Heart right ventricle (tissue), 16 donors: ENCODE results near the gene PSMD11. TPM values are rescaled to one million over a fixed set of nuclear protein-coding genes. Genes with fewer than 3 reads are reported as not detected.

Experiments used
- ATAC-seq, 8 donors: fragments of 200-7000 bp; cut with Tn5 transposase; one replicate each; pipeline ENCODE4 v1.9.1; 2020; ENCODE audit warnings: mild to moderate bottlenecking in 8 of 8, moderate library complexity in 8 of 8, moderate number of reproducible peaks in 1 of 8
- DNase-seq, 2 donors: peaks; one replicate each; pipeline ENCODE4 v3.0.0-alpha.2; 2020
- H3K27ac ChIP-seq, 10 donors: fragments of 200-600 bp; sonication (generic) in 2 of 10; one replicate each; pipeline versions ENCODE4 v1.5.0 to v1.8.0; 2020 to 2022; ENCODE audit warnings: mild to moderate bottlenecking in 3 of 10
- H3K27me3 ChIP-seq, 7 donors: fragments of 200-600 bp; one replicate each; pipeline ENCODE4 v1.8.0; 2021 to 2022; ENCODE audit warnings: mild to moderate bottlenecking in 2 of 7
- H3K36me3 ChIP-seq, 9 donors: fragments of 200-600 bp; sonication (generic) in 1 of 9; one replicate each; pipeline versions ENCODE4 v1.5.0 to v1.8.0; 2020 to 2022; ENCODE audit warnings: mild to moderate bottlenecking in 2 of 9
- H3K4me1 ChIP-seq, 9 donors: fragments of 200-600 bp; sonication (generic) in 1 of 9; one replicate each; pipeline versions ENCODE4 v1.5.0 to v1.8.0; 2020 to 2022; ENCODE audit warnings: mild to moderate bottlenecking in 4 of 9
- H3K4me3 ChIP-seq, 10 donors: fragments of 200-600 bp; sonication (generic) in 2 of 10; one replicate each; pipeline versions ENCODE4 v1.5.0 to v1.8.0; 2020 to 2022; ENCODE audit warnings: mild to moderate bottlenecking in 7 of 10, moderate library complexity in 2 of 10
- H3K9me3 ChIP-seq, 11 donors: fragments of 200-600 bp in 10 of 11; sonication (generic) in 2 of 11; one replicate each; pipeline versions ENCODE4 v1.5.0 to v1.8.0; 2013 to 2022; ENCODE audit warnings: mild to moderate bottlenecking in 2 of 11, control low read depth in 1 of 11, moderate library complexity in 1 of 11
- WGBS, 2 donors: extraction: QIAGEN DNeasy Blood & Tissue Kit; methylation state at CpG; one replicate each; pipeline ENCODE4 v1.1.7; 2013; ENCODE audit warnings: inconsistent platforms in 1 of 2; 5-methylcytosine and 5-hydroxymethylcytosine counted together
- intact Hi-C, 10 donors: fragments of 100-400 bp; cut with DNase I; formaldehyde crosslinking; loops; one replicate each; pipeline versions ENCODE4 v1.11.1 to v1.14.2; 2022
- polyA plus RNA-seq, 2 donors: library from polyadenylated mRNA; stranded (reverse); fragments of 200-250 nt; gene quantifications; one replicate each; pipeline ENCODE4 v1.2.3, GENCODE V29; 2013
- total RNA-seq, 10 donors: library from RNA; stranded (reverse); fragmentation: NEBNext Ultra II Directional in 3 of 10; extraction: Animal tissue kit (Norgen Biotek cat#: 25700) in 3 of 10; gene quantifications; one replicate each; pipeline versions ENCODE4 v1.2.1 to v1.2.4, GENCODE V29; 2021 to 2023
- TF ChIP-seq, protein P1 (sequence below), 9 donors: fragments of 200-600 bp; sonication (generic) in 2 of 9; IDR thresholded peaks; one replicate each; pipeline versions ENCODE4 v1.5.0 to v1.8.0; 2021 to 2022; ENCODE audit warnings: antibody characterized with exemption in 9 of 9, mild to moderate bottlenecking in 5 of 9, moderate library complexity in 1 of 9
- donor health status: Arrhythmogenic right ventricular cardiomyopathy.
- donor health status: ischemic (EF 13 %, LVEDD 7.1; RV severe dilation, severe dysfunction).
- donor health status: healthy with polysubstance abuse.
- donor health status: DM: no; HTN: yes; CAD: no.
- donor health status: DM: no; HTN: no; CAD: no.
- donor health status: ischemic (EF 25% LVEDD 6.9; RV normal size, moderate dysfunction).
- donor health status: ischemic (EF 25% LVEDD 5.7; RV mildly dilated, moderate dysfunction).
- donor health status: healthy.
- donor health status: DM: yes; HTN: yes; CAD: no.
- donor health status: Ischemic cardiomyopathy.
- donor health status: ischemic (EF 35%, LVEDD 5.7; RV mildly dilated, moderate dysfunction).
- donor health status: nonischemic (EF 11% LVEDD 7.7; RV severe dilation, severe dysfunction).
- donor health status: DM: yes; HTN: yes; CAD: no.
- donor health status: PGD.
- donor health status: ischemic (EF 29% LVEDD 5.4; RV normal size, mild dysfunction).
- donor health status: nonischemic (EF 23%, LVEDD 6.1; RV moderate dilation, normal function).

The PSMD11 gene
- total and polyA plus RNA-seq, 12 donors: 41.9 to 102 (median 83.6) TPM

- Histone ChIP-seq H3K4me1 (peaks cover 2 to 34% (median 28%) of the 10 kb centered on the region in 9 donors), H3K27me3 (no peaks in the 10 kb centered on the region), H3K27ac (peak overlapping the region in 3 of 10 donors; percentile 76 to 95 (median 93)), H3K4me3 (peak overlapping the region; percentile 71 to 100 (median 93)), H3K36me3 (peaks cover 0 to 22% (median 17%) of the 10 kb centered on the region in 9 donors), H3K9me3 (no peaks in the 10 kb centered on the region)
- DNase-seq (no peak), ATAC-seq (peak in 4 of 8 donors; percentile 0 to 3 (median 2))
- TF ChIP-seq, protein P1, sequence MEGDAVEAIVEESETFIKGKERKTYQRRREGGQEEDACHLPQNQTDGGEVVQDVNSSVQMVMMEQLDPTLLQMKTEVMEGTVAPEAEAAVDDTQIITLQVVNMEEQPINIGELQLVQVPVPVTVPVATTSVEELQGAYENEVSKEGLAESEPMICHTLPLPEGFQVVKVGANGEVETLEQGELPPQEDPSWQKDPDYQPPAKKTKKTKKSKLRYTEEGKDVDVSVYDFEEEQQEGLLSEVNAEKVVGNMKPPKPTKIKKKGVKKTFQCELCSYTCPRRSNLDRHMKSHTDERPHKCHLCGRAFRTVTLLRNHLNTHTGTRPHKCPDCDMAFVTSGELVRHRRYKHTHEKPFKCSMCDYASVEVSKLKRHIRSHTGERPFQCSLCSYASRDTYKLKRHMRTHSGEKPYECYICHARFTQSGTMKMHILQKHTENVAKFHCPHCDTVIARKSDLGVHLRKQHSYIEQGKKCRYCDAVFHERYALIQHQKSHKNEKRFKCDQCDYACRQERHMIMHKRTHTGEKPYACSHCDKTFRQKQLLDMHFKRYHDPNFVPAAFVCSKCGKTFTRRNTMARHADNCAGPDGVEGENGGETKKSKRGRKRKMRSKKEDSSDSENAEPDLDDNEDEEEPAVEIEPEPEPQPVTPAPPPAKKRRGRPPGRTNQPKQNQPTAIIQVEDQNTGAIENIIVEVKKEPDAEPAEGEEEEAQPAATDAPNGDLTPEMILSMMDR (IDR thresholded peaks at IDR 0.05): peak in 1 of 9 donors; percentile 93
- intact Hi-C loops: loop anchor here in 2 of 10 donors (5.0 to 10.0 kb wide), 2 partner anchors 89 to 92 kb away; partner anchors contain the start of gene ZNF207 (in 2 of the 2)
- 7 to 9% methylated on average over 29 of the region's 29 CpGs for WGBS, 2 donors
Observed at GRCh38 chr17:32443827-32444300, 446 bp upstream of the PSMD11 start.

GRCh38 chr17:32445074-32445415, 735 bp downstream of the PSMD11 start:
- Histone ChIP-seq H3K27ac (peak overlapping the region; percentile 69 to 95 (median 90)), H3K4me1 (peaks cover 2 to 34% (median 28%) of the 10 kb centered on the region in 9 donors), H3K27me3 (no peaks in the 10 kb centered on the region), H3K9me3 (no peaks in the 10 kb centered on the region), H3K4me3 (peak overlapping the region; percentile 71 to 100 (median 93)), H3K36me3 (peaks cover 0 to 34% (median 19%) of the 10 kb centered on the region in 9 donors)
- intact Hi-C loops: loop anchor here in 1 of 10 donors (10.0 kb wide), 1 partner anchor 90 kb away; the partner anchor contains the start of gene ZNF207
- ATAC-seq (peak; percentile 10 to 70 (median 52)), DNase-seq (peak in 1 of 2 donors; percentile 11)
- WGBS, 2 donors: 0 to 1% methylated on average over 14 of the region's 14 CpGs
- TF ChIP-seq, protein P1 (IDR thresholded peaks at IDR 0.05): no peak

DNA sequence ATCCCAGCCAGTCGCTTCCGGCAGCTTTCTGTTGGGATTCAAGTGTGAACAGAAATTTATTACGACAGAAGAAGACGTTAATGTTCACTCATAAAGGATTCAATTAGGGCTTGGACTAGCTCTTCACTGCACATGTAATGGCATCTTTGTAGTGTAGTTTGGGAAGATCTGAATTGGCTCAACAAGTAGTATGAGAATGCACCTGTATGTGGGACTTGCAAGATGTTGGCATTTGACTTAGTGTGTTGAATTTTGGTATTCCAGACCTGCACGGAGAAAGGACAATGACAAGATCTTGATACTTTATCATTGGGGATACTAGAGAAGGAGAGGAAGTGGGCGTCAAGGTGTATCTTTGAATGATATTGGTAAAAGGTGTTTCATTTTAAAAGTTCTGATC, 1.2 kb downstream of the PSMD11 start:
- Histone ChIP-seq H3K4me1 (peaks cover 2 to 34% (median 28%) of the 10 kb centered on the region in 9 donors), H3K36me3 (peaks cover 0 to 39% (median 19%) of the 10 kb centered on the region in 9 donors), H3K27ac (peak overlapping the region in 7 of 10 donors; percentile 81 to 95 (median 91)), H3K27me3 (no peaks in the 10 kb centered on the region), H3K4me3 (peak overlapping the region; percentile 71 to 100 (median 93)), H3K9me3 (no peaks in the 10 kb centered on the region)
- no peak for DNase-seq
- WGBS, 2 donors: 10 to 12% methylated on average over 6 of the region's 6 CpGs
- TF ChIP-seq, protein P1 (IDR thresholded peaks at IDR 0.05): no peak
- ATAC-seq: no peak
- intact Hi-C loops: loop anchor here in 1 of 10 donors (10.0 kb wide), 1 partner anchor 91 kb away; the partner anchor contains the start of gene ZNF207

- no peak for ATAC-seq
- intact Hi-C loops: loop anchor here in 1 of 10 donors (10.0 kb wide), 1 partner anchor 91 kb away; the partner anchor contains the start of gene ZNF207
- peak overlapping the region in 8 of 10 donors; percentile 71 to 98 (median 90) for H3K4me3 ChIP-seq
Observed at GRCh38 chr17:32445971-32446370, 1.7 kb downstream of the PSMD11 start.

More at GRCh38 chr17:32445971-32446370, 1.7 kb downstream of the PSMD11 start:
- peaks cover 2 to 34% (median 28%) of the 10 kb centered on the region in 9 donors for H3K4me1 ChIP-seq
- H3K36me3 ChIP-seq: peaks cover 0 to 43% (median 20%) of the 10 kb centered on the region in 9 donors
- TF ChIP-seq, protein P1 (IDR thresholded peaks at IDR 0.05): no peak
- no peaks in the 10 kb centered on the region for H3K27me3 ChIP-seq
- 62 to 72% methylated on average over 2 of the region's 2 CpGs for WGBS, 2 donors
- no peaks in the 10 kb centered on the region for H3K9me3 ChIP-seq
- peak overlapping the region in 1 of 10 donors; percentile 95 for H3K27ac ChIP-seq
- no peak for DNase-seq
